CD4-positive, alpha-beta T cell treated with Interleukin-17A for 4 hours (primary cell): ENCODE data around the gene THAP6.
A peak's percentile ranks its signal among the peaks of the same experiment; 100 is the strongest.
"Not testable (repeated sequence)": the region's sequence is repeated elsewhere in the genome, so short reads cannot be mapped to it uniquely, and the experiment has no call there.

ENCODE experiments used
- DNase-seq: peaks from one replicate; pipeline ENCODE4 v3.0.0-alpha.2; 2020; ENCODE audit warnings: mixed read lengths

THAP6 gene

GRCh38 chr4:75527482-75527881 is 13.2 kb downstream of the THAP6 start:
- DNase-seq, result no peak

GRCh38 chr4:75530556-75531322 is 16.5 kb downstream of the THAP6 start:
- DNase-seq, result no peak

- DNase-seq, result not testable (repeated sequence)
These were observed 17.4 kb downstream of the THAP6 start for GRCh38 chr4:75531536-75532143.

DNA sequence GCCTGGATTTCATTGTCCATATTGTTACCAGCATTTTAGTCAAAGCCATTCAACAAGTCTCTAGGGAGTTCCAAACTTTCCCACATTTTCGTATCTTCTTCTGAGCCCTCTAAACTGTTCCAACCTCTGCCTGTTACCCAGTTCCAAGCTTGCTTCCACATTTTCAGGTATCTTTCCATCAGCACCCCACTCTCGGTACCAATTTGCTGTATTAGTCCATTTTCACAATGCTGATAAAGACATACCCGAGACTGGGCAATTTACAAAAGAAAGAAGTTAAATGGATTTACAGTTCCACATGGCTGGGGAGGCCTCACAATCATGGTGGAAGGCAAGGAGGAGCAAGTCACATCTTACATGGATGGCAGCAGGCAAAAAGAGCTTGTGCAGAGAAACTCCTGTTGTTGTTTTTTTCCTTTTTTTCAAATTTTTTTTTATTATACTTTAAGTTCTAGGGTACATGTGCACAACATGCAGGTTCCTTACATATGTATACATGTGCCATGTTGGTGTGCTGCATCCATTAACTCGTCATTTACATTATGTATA is 19.1 kb downstream of the THAP6 start:
- DNase-seq, result not testable (repeated sequence)

GRCh38 chr4:75533926-75534325 is 19.7 kb downstream of the THAP6 start:
- not testable (repeated sequence) for DNase-seq

GRCh38 chr4:75537308-75537707 is 23.0 kb downstream of the THAP6 start:
- not testable (repeated sequence) for DNase-seq

DNA sequence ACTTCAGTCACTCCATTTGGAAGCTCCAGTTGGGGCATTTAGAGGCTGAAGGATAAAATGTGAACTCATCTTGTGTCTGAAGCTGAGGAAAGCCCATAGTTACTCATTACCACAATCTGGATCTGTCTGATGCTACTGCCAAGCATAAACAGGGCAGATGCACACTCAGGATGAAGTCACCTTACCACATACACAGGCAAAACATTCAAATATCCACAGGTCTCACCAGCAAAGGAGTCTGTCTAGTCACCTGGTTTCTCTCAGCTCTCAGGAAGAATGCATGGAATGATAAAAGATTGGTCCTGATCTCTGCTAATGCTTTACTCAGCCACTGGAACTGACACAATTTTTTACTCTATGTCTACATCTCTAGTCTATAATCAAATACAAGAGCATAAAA is 28.6 kb downstream of the THAP6 start:
- no peak for DNase-seq

- DNase-seq, result not testable (repeated sequence)
These were observed 29.9 kb downstream of the THAP6 start for GRCh38 chr4:75544220-75544619.

DNA sequence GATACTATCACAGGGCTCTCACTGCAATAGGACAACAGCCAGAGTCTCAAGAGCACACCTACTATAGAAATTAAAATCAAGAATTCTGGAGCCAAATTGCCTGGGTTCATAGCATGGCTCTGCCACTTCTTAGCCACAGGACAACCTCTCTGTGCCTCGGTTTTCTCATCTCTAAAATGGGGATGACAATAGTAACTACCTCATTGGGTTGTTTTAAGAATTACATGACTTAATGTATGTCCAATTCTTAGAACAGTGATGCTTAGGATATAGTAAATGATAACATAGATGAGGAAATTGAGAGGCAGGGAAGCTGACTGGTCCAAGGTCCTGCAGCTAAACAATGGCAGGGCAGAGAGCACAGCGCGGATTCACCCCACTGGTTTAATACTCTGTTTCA is 30.6 kb downstream of the THAP6 start:
- DNase-seq, result no peak

- DNase-seq, result no peak
These were observed 31.3 kb downstream of the THAP6 start for GRCh38 chr4:75545526-75545925.

DNA sequence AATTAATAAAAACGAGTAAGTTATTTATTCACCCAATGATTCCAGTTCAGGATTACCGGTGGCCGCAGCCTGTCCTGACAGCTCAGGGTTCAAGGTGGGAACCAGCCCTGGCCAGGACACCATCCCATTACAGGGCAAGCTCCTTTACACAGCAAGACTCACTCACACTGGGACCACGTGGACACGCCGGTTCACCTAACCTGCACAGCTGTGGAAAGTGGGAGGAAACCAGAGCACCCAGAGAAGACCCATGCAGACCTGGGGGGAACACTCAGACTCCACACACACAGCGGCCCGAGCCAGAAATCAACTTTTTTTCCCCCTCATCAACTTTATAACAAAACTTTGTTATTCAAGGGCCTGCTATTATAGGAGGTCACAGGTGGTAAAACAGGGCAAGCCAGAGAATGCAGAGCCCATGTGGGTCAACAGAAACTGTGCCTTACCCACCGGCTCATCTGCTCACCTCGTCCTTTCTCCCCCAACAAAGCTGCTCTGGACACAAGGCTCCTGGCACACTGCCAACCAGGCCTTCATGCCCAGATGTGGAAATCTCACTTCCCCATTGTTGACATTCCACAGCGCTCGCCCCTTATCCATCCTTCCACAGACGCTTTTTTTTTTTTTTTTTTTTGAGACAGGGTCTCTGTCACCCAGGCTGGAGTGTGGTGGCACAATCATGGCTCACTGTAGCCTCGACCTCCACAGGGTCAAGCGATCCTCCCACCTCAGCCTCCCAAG is 33.5 kb downstream of the THAP6 start:
- DNase-seq, result no peak

GRCh38 chr4:75549019-75549418 is 34.7 kb downstream of the THAP6 start:
- DNase-seq, result no peak

- DNase-seq, result no peak
These were observed 38.2 kb downstream of the THAP6 start for GRCh38 chr4:75552452-75552851.

- peak; percentile 22 for DNase-seq
These were observed 41.3 kb downstream of the THAP6 start, which contains the start of gene ODAPH for GRCh38 chr4:75555294-75556164. TSS of gene ODAPH (plus strand) at chr4:75556066. CDS start at chr4:75556083, 17 bp downstream.

- no peak for DNase-seq
These were observed 43.4 kb downstream of the THAP6 start for GRCh38 chr4:75557696-75558095.

DNA sequence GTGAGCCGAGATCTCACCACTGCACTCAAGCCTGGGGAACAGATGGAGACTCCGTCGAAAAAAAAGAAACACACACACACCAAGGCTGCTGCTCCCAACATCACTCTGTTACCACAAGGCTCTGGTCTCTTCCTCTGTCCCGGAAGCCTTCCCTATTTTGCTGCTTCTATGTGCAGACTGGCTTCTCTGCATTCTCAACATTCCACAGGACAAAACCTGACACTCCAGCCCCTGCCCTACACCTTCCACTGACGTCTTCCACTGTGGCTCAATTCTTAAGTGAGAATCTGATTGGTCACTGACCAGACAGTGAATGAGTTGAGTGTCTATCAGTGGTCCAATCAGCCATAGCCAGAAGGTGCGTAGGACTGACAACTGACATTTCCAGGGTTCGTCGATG is 47.5 kb downstream of the THAP6 start:
- no peak for DNase-seq

DNA sequence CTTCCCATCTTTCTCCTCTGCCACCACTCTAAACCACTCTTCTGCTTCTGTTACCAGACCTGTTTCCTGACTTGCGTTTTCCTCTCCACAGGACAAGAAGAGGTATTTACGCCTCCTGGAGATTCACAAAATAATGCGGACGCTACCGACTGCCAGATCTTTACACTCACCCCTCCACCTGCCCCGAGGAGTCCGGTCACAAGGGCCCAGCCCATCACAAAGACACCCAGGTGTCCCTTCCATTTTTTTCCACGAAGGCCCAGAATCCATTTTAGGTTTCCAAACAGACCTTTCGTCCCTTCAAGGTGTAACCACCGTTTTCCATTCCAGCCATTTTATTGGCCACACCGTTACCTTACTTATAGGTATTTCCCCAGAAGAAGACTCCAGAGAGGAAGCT is 49.8 kb downstream of the THAP6 start:
- DNase-seq, result no peak

GRCh38 chr4:75565481-75565880 is 51.2 kb downstream of the THAP6 start:
- DNase-seq, result no peak

GRCh38 chr4:75566911-75567310 is 52.6 kb downstream of the THAP6 start:
- no peak for DNase-seq

DNA sequence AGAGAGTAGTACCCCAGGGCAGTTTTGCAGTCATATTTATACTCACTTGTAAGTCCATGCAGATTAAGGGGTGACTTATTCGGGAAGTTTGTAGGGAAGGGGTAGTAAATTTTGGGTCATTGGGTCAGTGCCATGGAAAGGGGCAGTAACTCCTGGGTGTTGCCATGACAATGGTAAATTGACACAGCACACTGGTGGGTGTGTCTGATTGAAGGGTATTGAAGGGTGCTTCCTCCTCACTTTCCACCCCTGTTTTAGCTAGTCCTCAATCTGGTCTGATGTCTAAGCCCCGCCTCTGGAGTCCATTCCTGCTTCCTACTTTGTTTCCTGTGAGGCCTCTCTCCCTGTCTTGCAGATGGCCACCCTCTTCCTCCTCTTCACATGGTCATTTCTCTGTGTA is 53.5 kb downstream of the THAP6 start:
- no peak for DNase-seq
